RWPE1 (cell line): ENCODE data around the gene ROM1.
A peak's percentile ranks its signal among the peaks of the same experiment; 100 is the strongest.

ENCODE experiments used
- CTCF ChIA-PET: fragments of 350-600 bp; sonication (Branson Sonifier 250); formaldehyde crosslinking; extraction: SDS; loops from one replicate; lab custom pipeline; 2021; lab: Yijun Ruan, JAX
- POLR2A ChIA-PET: fragments of 400-600 bp; formaldehyde crosslinking; extraction: SDS; loops from one replicate; lab custom pipeline; 2020; ENCODE audit warnings: antibody characterized with exemption; ENCODE audit not compliant: low non-redundant PET; lab: Yijun Ruan, JAX
- DNase-seq: peaks from one replicate; pipeline ENCODE4 v3.0.0; 2012; ENCODE audit warnings: low spot score
- H3K27ac ChIP-seq: fragments of 450-650 bp; 2 replicates; pipeline ENCODE4 v1.5.1; 2017
- TF ChIP-seq, protein P1 (sequence below): fragments of 450-650 bp; conservative IDR thresholded peaks from 2 replicates; pipeline ENCODE4 v1.5.1; 2017; ENCODE audit warnings: low read depth, mild to moderate bottlenecking

The ROM1 gene

GRCh38 chr11:62595124-62595523 lies 17.9 kb upstream of the ROM1 start:
- ChIA-PET POLR2A (no interaction called here), CTCF (no interaction called here)
- H3K27ac ChIP-seq: peak overlapping the region; percentile 91
- TF ChIP-seq, protein P1, sequence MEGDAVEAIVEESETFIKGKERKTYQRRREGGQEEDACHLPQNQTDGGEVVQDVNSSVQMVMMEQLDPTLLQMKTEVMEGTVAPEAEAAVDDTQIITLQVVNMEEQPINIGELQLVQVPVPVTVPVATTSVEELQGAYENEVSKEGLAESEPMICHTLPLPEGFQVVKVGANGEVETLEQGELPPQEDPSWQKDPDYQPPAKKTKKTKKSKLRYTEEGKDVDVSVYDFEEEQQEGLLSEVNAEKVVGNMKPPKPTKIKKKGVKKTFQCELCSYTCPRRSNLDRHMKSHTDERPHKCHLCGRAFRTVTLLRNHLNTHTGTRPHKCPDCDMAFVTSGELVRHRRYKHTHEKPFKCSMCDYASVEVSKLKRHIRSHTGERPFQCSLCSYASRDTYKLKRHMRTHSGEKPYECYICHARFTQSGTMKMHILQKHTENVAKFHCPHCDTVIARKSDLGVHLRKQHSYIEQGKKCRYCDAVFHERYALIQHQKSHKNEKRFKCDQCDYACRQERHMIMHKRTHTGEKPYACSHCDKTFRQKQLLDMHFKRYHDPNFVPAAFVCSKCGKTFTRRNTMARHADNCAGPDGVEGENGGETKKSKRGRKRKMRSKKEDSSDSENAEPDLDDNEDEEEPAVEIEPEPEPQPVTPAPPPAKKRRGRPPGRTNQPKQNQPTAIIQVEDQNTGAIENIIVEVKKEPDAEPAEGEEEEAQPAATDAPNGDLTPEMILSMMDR: no peak
- DNase-seq: no peak

GRCh38 chr11:62599069-62599696 lies 13.9 kb upstream of the ROM1 start:
- ChIA-PET CTCF (interaction anchor here (0.6 to 1.2 kb wide), 2 partner anchors 44 to 187 kb away, joined by 3 to 6 read pairs; no protein-coding TSS in a partner anchor), POLR2A (interaction anchor here (0.5 to 0.6 kb wide), 2 partner anchors 19 to 20 kb away, joined by 3 to 5 read pairs; no protein-coding TSS in a partner anchor)
- TF ChIP-seq, protein P1: no peak
- peak; percentile 98 for DNase-seq
- peak overlapping the region; percentile 98 for H3K27ac ChIP-seq

DNA sequence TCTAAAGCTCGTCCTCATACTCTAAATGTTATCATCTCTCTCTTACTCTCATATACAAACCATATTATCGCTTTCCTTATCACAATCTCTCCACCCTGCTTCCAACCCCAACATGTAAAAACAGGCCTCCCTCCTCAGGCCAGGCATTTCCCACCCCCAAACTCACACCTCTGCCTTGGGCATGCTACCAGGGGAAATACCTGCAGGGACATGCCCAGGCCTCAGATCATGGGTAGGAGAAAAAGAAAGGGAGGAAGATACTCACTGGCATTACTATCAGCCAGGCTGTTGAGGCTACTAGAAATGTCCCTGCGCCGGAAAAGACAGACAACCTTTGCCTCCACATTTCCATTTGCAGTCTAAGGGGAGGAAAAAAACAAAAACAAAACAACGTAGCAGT lies 13.2 kb upstream of the ROM1 start:
- H3K27ac ChIP-seq: peak overlapping the region; percentile 98
- CTCF ChIA-PET: interaction anchor here (0.6 to 1.2 kb wide), 2 partner anchors 119 to 187 kb away, joined by 3 to 6 read pairs; no protein-coding TSS in a partner anchor
- TF ChIP-seq, protein P1: no peak
- POLR2A ChIA-PET: interaction anchor here (0.6 to 2.3 kb wide), 3 partner anchors 8 to 21 kb away, joined by 5 to 24 read pairs (median 13); partner anchors contain the start of genes B3GAT3 and TUT1
- DNase-seq: peak; percentile 90

GRCh38 chr11:62600367-62601121 lies 12.5 kb upstream of the ROM1 start:
- ChIA-PET POLR2A (interaction anchor here (0.6 to 2.3 kb wide), 4 partner anchors 9 to 785 kb away, joined by 8 to 24 read pairs (median 11); partner anchors contain the start of genes B3GAT3, C11orf98, CSKMT and TUT1), CTCF (interaction anchor here (0.6 to 1.2 kb wide), 2 partner anchors 58 to 118 kb away, joined by 3 to 4 read pairs; no protein-coding TSS in a partner anchor)
- TF ChIP-seq, protein P1: no peak
- no peak for DNase-seq
- H3K27ac ChIP-seq: peak overlapping the region; percentile 98

DNA sequence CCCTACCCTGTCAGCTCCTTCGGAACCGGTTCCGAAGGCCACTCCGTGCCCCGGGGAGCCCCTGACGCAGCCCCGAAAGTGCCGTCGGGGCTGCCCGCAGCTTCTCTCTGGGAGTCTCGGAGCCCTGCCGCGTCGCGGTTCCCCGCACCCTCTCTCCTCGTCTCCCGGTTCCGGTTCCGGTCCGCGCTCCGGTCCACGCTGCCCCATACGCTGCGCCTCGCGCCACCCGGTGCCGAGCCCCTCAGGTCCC lies 12.0 kb upstream of the ROM1 start:
- DNase-seq: no peak
- POLR2A ChIA-PET: interaction anchor here (0.6 to 2.3 kb wide), 5 partner anchors 8 to 785 kb away, joined by 3 to 24 read pairs (median 9); partner anchors contain the start of genes B3GAT3, C11orf98, CSKMT and TUT1
- H3K27ac ChIP-seq: peak overlapping the region; percentile 98
- TF ChIP-seq, protein P1: no peak
- CTCF ChIA-PET: interaction anchor here (0.6 to 1.2 kb wide), 2 partner anchors 47 to 59 kb away, joined by 4 read pairs; no protein-coding TSS in a partner anchor
